Activated effector memory CD4-positive, alpha-beta T cell treated with anti-CD3 and anti-CD28 coated beads, Interleukin-2, amount 50 U/mL, for 16 hours (primary cell): Measurements from ENCODE around the gene MFSD6.
"Not testable (repeated sequence)": the region's sequence is repeated elsewhere in the genome, so short reads cannot be mapped to it uniquely, and the experiment has no call there.

ENCODE experiments used
- DNase-seq: peaks from one replicate; pipeline ENCODE4 v3.0.0-alpha.2; 2020

Gene MFSD6

GRCh38 chr2:190504912-190505311, 96.8 kb downstream of the MFSD6 start:
- DNase-seq = no peak

GRCh38 chr2:190505696-190506095, 97.5 kb downstream of the MFSD6 start:
- no peak for DNase-seq

- DNase-seq = no peak
Observed at GRCh38 chr2:190506666-190507065, 98.5 kb downstream of the MFSD6 start.

- DNase-seq = no peak
Observed at GRCh38 chr2:190507135-190507534, 99.0 kb downstream of the MFSD6 start.

GRCh38 chr2:190509895-190510294, 101.7 kb downstream of the MFSD6 start:
- not testable (repeated sequence) for DNase-seq

- no peak for DNase-seq
Observed at GRCh38 chr2:190511104-190511503, 102.9 kb downstream of the MFSD6 start.

GRCh38 chr2:190512539-190513095, 104.5 kb downstream of the MFSD6 start:
- DNase-seq = no peak

- no peak for DNase-seq
Observed at GRCh38 chr2:190513877-190514276, 105.7 kb downstream of the MFSD6 start.

- DNase-seq = no peak
Observed at GRCh38 chr2:190514676-190515075, 106.5 kb downstream of the MFSD6 start.

- DNase-seq = no peak
Observed at GRCh38 chr2:190515687-190516086, 107.5 kb downstream of the MFSD6 start.

GRCh38 chr2:190517468-190517867, 109.3 kb downstream of the MFSD6 start:
- DNase-seq = no peak

- DNase-seq = no peak
Observed at GRCh38 chr2:190519975-190520767, 112.0 kb downstream of the MFSD6 start.

GRCh38 chr2:190524928-190525327, 116.8 kb downstream of the MFSD6 start:
- DNase-seq = no peak

- DNase-seq = no peak
Observed at GRCh38 chr2:190526105-190526750, 118.1 kb downstream of the MFSD6 start.

GRCh38 chr2:190527214-190527613, 119.1 kb downstream of the MFSD6 start:
- no peak for DNase-seq

- DNase-seq = no peak
Observed at GRCh38 chr2:190527918-190528317, 119.8 kb downstream of the MFSD6 start.

GRCh38 chr2:190528521-190529001, 120.4 kb downstream of the MFSD6 start:
- no peak for DNase-seq

- DNase-seq = no peak
Observed at GRCh38 chr2:190529486-190530247, 121.5 kb downstream of the MFSD6 start.

GRCh38 chr2:190530248-190530900, 122.2 kb downstream of the MFSD6 start:
- no peak for DNase-seq

- DNase-seq = no peak
Observed at GRCh38 chr2:190532581-190532980, 124.4 kb downstream of the MFSD6 start.

- no peak for DNase-seq
Observed at GRCh38 chr2:190533175-190533967, 125.2 kb downstream of the MFSD6 start.

GRCh38 chr2:190533968-190534309, 125.8 kb downstream of the MFSD6 start:
- DNase-seq = peak; percentile 82
